Kidney epithelial cell (primary cell): Measurements from ENCODE around the gene RO60. TPM values are rescaled to one million over a fixed set of nuclear protein-coding genes. Genes with fewer than 3 reads are reported as not detected.

Experiments used
- DNase-seq: peaks from one replicate; pipeline ENCODE4 v3.0.0-alpha.2; 2010; ENCODE audit warnings: low read depth
- H3K27me3 ChIP-seq: 2 replicates; pipeline ENCODE4 v1.6.0; 2011; ENCODE audit warnings: low read length; ENCODE audit not compliant: control insufficient read depth, insufficient read depth
- H3K36me3 ChIP-seq: 2 replicates; pipeline ENCODE4 v1.5.1; 2011; ENCODE audit warnings: low read length; ENCODE audit not compliant: control insufficient read depth, insufficient read depth
- H3K4me3 ChIP-seq: 2 replicates; pipeline ENCODE4 v1.5.1; 2011; ENCODE audit warnings: low read depth, mild to moderate bottlenecking, control low read depth, low read length
- total RNA-seq: library from RNA; depleted of rRNA; stranded (reverse); fragments of >200 nt; gene quantifications from 2 replicates; pipeline ENCODE4 v1.2.3, GENCODE V29; 2015
- TF ChIP-seq, protein P1 (sequence below): IDR thresholded peaks from 2 replicates; pipeline ENCODE4 v1.5.1; 2011; ENCODE audit warnings: mild to moderate bottlenecking, moderate library complexity, low read length, control low read depth, inconsistent platforms; ENCODE audit not compliant: insufficient read depth, poor library complexity, severe bottlenecking

RO60 gene
- total RNA-seq, 1 donor from 2014 or later: 96.7 TPM

DNA sequence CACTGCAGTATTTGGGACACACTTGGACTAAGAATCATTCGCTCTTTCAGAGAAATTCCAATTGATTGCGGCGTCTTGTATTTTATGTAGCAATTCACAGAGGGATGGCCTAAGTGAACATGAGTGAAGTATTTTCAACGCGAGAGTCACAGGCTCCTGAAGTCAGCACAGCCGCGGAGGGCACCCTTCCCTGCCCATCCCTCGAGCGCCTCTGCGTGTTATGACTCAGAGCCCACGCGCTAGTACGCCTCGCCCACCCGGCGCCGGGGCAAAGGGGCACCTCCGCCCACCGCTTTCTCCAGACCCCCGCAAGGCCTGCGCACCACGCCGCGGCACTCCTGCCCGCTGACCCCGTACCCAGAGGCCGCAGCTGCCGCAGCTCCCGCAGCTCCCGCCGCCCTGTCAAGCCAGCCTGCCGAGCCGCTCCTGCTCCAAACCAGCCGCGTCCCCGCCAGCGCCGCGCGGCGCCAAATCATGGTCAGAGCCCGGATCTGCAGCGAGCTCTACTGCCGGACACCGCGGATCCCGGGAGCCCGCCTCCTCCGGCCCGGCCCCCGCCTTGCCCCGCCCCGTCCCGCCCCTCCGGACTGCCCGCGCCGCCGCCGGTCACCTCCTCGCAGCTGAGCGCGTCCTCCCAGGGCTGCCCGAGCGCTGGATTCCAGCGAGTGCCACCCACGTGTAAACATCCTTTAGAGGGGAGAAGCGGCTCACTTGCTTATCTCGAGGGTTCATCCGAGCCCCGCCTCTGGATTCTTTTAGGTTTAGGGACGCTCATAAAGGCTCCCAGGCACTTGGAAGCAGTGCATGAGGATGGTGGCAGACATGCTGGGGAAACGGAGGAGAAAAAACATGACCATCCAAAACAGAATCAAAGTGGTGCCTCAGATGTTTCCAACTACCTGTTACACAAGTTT, 45.8 kb downstream of the RO60 start, which contains the start of gene GLRX2:
Gene GLRX2 (minus strand): TSS at position 508 of the 914 bp plus-strand sequence. CDS start 32 bp downstream, at position 476.
- peak within 1 kb of the TSS; percentile 90 for H3K4me3 ChIP-seq
- TF ChIP-seq, protein P1, sequence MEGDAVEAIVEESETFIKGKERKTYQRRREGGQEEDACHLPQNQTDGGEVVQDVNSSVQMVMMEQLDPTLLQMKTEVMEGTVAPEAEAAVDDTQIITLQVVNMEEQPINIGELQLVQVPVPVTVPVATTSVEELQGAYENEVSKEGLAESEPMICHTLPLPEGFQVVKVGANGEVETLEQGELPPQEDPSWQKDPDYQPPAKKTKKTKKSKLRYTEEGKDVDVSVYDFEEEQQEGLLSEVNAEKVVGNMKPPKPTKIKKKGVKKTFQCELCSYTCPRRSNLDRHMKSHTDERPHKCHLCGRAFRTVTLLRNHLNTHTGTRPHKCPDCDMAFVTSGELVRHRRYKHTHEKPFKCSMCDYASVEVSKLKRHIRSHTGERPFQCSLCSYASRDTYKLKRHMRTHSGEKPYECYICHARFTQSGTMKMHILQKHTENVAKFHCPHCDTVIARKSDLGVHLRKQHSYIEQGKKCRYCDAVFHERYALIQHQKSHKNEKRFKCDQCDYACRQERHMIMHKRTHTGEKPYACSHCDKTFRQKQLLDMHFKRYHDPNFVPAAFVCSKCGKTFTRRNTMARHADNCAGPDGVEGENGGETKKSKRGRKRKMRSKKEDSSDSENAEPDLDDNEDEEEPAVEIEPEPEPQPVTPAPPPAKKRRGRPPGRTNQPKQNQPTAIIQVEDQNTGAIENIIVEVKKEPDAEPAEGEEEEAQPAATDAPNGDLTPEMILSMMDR: no peak
- no peaks in the 10 kb centered on the region for H3K27me3 ChIP-seq
- DNase-seq: peak; percentile 43
- H3K36me3 ChIP-seq: no peaks in the 10 kb centered on the region

DNA sequence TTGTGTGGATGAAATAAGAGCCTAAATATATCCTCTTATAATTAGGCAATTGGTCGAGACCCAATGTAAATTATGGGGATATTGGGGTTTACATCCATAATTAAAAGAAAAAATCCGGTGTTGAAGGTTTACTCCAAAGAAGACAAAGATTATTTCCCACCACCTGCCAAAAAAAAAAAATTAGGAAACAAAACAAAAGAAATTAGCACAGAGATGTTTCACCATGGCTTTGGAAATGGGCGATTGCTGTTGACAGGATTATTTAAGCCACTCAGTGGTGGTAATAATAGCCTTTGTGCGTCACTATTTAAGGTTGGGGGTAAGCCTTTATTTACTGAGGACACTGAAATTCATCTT, 46.4 kb downstream of the RO60 start:
- H3K36me3 ChIP-seq: no peaks in the 10 kb centered on the region
- peak overlapping the region; percentile 90 for H3K4me3 ChIP-seq
- H3K27me3 ChIP-seq: no peaks in the 10 kb centered on the region
- DNase-seq: no peak
- TF ChIP-seq, protein P1: no peak

DNA sequence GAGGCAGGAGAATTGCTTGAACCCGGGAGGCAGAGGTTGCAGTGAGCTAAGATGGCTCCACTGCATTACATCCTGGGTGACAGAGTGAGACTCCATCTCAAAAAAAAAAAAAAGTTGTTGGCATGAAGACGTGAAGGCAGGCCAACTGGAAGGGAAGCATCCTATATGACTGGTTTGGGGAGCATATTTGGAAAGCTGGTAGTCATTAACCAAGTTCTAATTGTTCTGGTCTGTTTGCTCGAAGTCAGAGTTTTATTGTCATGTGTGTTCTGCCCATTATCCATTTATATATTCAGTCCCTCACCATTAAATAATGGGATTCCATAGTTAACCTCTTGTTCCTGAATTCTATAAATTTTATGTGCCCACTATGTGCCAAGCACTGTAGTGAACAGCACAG, 49.1 kb downstream of the RO60 start:
- Histone ChIP-seq H3K36me3 (no peaks in the 10 kb centered on the region), H3K27me3 (no peaks in the 10 kb centered on the region), H3K4me3 (no peak overlapping the region)
- DNase-seq: no peak
- TF ChIP-seq, protein P1: no peak

Other genes starting within 250 kb of the RO60 start
- gene UCHL5, start 252 bp upstream of the RO60 start, total RNA-seq: 22.8 and 32.2 TPM in 2 replicates
- 14.6 and 17.9 TPM in 2 replicates for gene GLRX2, start 45.8 kb downstream of the RO60 start, total RNA-seq
- 20.1 and 21.4 TPM in 2 replicates for gene CDC73, start 62.4 kb downstream of the RO60 start, total RNA-seq
- not detected in 2 replicates for gene B3GALT2, start 127.0 kb downstream of the RO60 start, total RNA-seq